SK-N-SH (cell line): ENCODE measurements around the gene CPED1. TPM values are rescaled to one million over a fixed set of nuclear protein-coding genes. Genes with fewer than 3 reads are reported as not detected.
A peak's percentile ranks its signal among the peaks of the same experiment; 100 is the strongest.

Experiments
- CTCF ChIA-PET: fragments of 300-600, 350-600 bp; formaldehyde crosslinking; extraction: SDS; loops from one replicate; lab custom pipeline; 2021; lab: Yijun Ruan, JAX
- POLR2A ChIA-PET: fragments of 350-600 bp; sonication (Branson Sonifier 250); formaldehyde crosslinking; extraction: SDS; loops from one replicate; lab custom pipeline; 2020; ENCODE audit warnings: antibody characterized with exemption, inconsistent platforms; lab: Yijun Ruan, JAX
- DNase-seq: peaks from one replicate; pipeline ENCODE4 v3.0.0; 2012
- H2AFZ ChIP-seq: fragments of 200-600 bp; sonication (generic); 2 replicates; pipeline ENCODE4 v1.8.1; 2016; ENCODE audit warnings: antibody characterized with exemption, mild to moderate bottlenecking, low read depth
- H3F3A ChIP-seq: fragments of 200-600 bp; sonication (generic); replicated peaks from 2 replicates; pipeline ENCODE3; 2016; ENCODE audit warnings: antibody characterized with exemption, mild to moderate bottlenecking; ENCODE audit not compliant: insufficient read depth
- H3K27ac ChIP-seq, 2 experiments: fragments of 200-500 bp in 1 of 2; fragments of 200-600 bp in 1 of 2; sonication (Bioruptor generic) in 1 of 2; sonication (generic), shearing (Covaris generic) in 1 of 2; 2 replicates each; pipeline versions ENCODE4 v1.5.1 to v1.6.1; 2014 to 2016; ENCODE audit warnings: low read depth in 2 of 2, inconsistent platforms in 1 of 2, low read length in 1 of 2, mild to moderate bottlenecking in 1 of 2, mixed read lengths in 1 of 2
- H3K27me3 ChIP-seq: fragments of 200-600 bp; sonication (generic), shearing (Covaris generic); 2 replicates; pipeline ENCODE4 v1.6.1; 2016; ENCODE audit warnings: mixed run types; ENCODE audit not compliant: insufficient read depth
- H3K36me3 ChIP-seq, 2 experiments: fragments of 200-500 bp in 1 of 2; fragments of 200-600 bp in 1 of 2; sonication (Bioruptor generic) in 1 of 2; sonication (generic) in 1 of 2; replicated peaks in 1 of 2; 2 replicates each; pipeline versions ENCODE3 to v1.5.1; 2014 to 2016; ENCODE audit warnings: low read length in 1 of 2, mild to moderate bottlenecking in 1 of 2; ENCODE audit not compliant: insufficient read depth in 2 of 2, control insufficient read depth in 1 of 2
- H3K4me1 ChIP-seq, 2 experiments: fragments of 200-500 bp in 1 of 2; fragments of 200-600 bp in 1 of 2; sonication (Bioruptor generic) in 1 of 2; sonication (generic), shearing (Covaris generic) in 1 of 2; 2 replicates each; pipeline versions ENCODE4 v1.5.1 to v1.6.1; 2014 to 2016; ENCODE audit warnings: low read depth in 1 of 2, low read length in 1 of 2, mixed run types in 1 of 2; ENCODE audit not compliant: insufficient read depth in 2 of 2, control insufficient read depth in 1 of 2
- H3K4me2 ChIP-seq: fragments of 200-600 bp; sonication (generic), shearing (Covaris generic); 2 replicates; pipeline ENCODE4 v1.6.1; 2017; ENCODE audit warnings: mixed run types
- H3K4me3 ChIP-seq, 2 experiments: fragments of 200-500 bp in 1 of 2; fragments of 200-600 bp in 1 of 2; sonication (Bioruptor generic) in 1 of 2; sonication (generic), shearing (Covaris generic) in 1 of 2; 2 replicates each; pipeline versions ENCODE4 v1.5.1 to v1.8.1; 2014 to 2016; ENCODE audit warnings: low read depth in 2 of 2, inconsistent platforms in 1 of 2, low read length in 1 of 2, mild to moderate bottlenecking in 1 of 2, mixed read lengths in 1 of 2, moderate library complexity in 1 of 2
- H3K79me2 ChIP-seq: fragments of 200-600 bp; sonication (generic); 2 replicates; pipeline ENCODE4 v1.8.1; 2017; ENCODE audit warnings: mild to moderate bottlenecking; ENCODE audit not compliant: insufficient read depth
- H3K9ac ChIP-seq: fragments of 200-600 bp; sonication (generic); 2 replicates; pipeline ENCODE4 v1.6.1; 2017; ENCODE audit warnings: mixed run types
- H3K9me2 ChIP-seq: fragments of 200-600 bp; sonication (generic); 2 replicates; pipeline ENCODE4 v1.6.1; 2017; ENCODE audit warnings: mixed run types
- H3K9me3 ChIP-seq: fragments of 200-600 bp; sonication (generic); 2 replicates; pipeline ENCODE4 v1.6.1; 2017; ENCODE audit warnings: mixed run types, mild to moderate bottlenecking, moderate library complexity
- H4K20me1 ChIP-seq: fragments of 200-600 bp; sonication (generic); 2 replicates; pipeline ENCODE4 v1.6.1; 2017; ENCODE audit warnings: mild to moderate bottlenecking, mixed run types; ENCODE audit not compliant: insufficient read depth
- CHD2 ChIP-seq: fragments of 150-350 bp; IDR thresholded peaks from 2 replicates; pipeline ENCODE4 v1.6.1; 2018; ENCODE audit warnings: low read length; ENCODE audit not compliant: partially characterized antibody
- ELF1 ChIP-seq: IDR thresholded peaks from 2 replicates; pipeline ENCODE4 v1.4.0; 2012
- EP300 ChIP-seq, 2 experiments: IDR thresholded peaks; 2 replicates each; pipeline versions ENCODE4 v1.4.0 to v1.6.1; 2012; ENCODE audit warnings: borderline replicate concordance in 1 of 2, low read depth in 1 of 2, low read length in 1 of 2
- EZH2phosphoT487 ChIP-seq: fragments of 200-600 bp; sonication (generic); IDR thresholded peaks from 2 replicates; pipeline ENCODE4 v1.6.1; 2017; ENCODE audit warnings: low read depth, mixed run types, mild to moderate bottlenecking, antibody characterized with exemption, moderate library complexity, borderline replicate concordance
- FOSL2 ChIP-seq: IDR thresholded peaks from 2 replicates; pipeline ENCODE4 v1.4.0; 2012; ENCODE audit warnings: low read depth, mild to moderate bottlenecking, moderate library complexity, borderline replicate concordance
- FOXM1 ChIP-seq: IDR thresholded peaks from 2 replicates; pipeline ENCODE4 v1.4.0; 2012; ENCODE audit warnings: low read depth, mild to moderate bottlenecking
- GATA2 ChIP-seq: sonication (generic); formaldehyde crosslinking; IDR thresholded peaks from 2 replicates; pipeline ENCODE4 v1.5.0; 2020; ENCODE audit warnings: mild to moderate bottlenecking, missing genetic modification reagents
- IRF3 ChIP-seq: fragments of 150-350 bp; IDR thresholded peaks from 2 replicates; pipeline ENCODE4 v1.6.1; 2016; ENCODE audit warnings: mild to moderate bottlenecking, low read depth, low read length
- JUND ChIP-seq: IDR thresholded peaks from 2 replicates; pipeline ENCODE4 v1.4.0; 2012
- MEF2A ChIP-seq: IDR thresholded peaks from 2 replicates; pipeline ENCODE4 v1.4.0; 2012; ENCODE audit warnings: low read depth, borderline replicate concordance
- MXI1 ChIP-seq: IDR thresholded peaks from 2 replicates; pipeline ENCODE4 v1.6.1; 2012; ENCODE audit warnings: mild to moderate bottlenecking, low read depth, low read length, improper control_type of control experiment
- NRF1 ChIP-seq: IDR thresholded peaks from 2 replicates; pipeline ENCODE4 v1.6.1; 2012; ENCODE audit warnings: low read depth, mild to moderate bottlenecking, low read length
- PBX3 ChIP-seq: IDR thresholded peaks from 2 replicates; pipeline ENCODE4; 2012
- RCOR1 ChIP-seq: fragments of 150-350 bp; IDR thresholded peaks from 2 replicates; pipeline ENCODE4 v1.6.1; 2017; ENCODE audit warnings: antibody characterized with exemption, low read length
- RFX5 ChIP-seq: IDR thresholded peaks from 2 replicates; pipeline ENCODE4 v1.6.1; 2012; ENCODE audit warnings: mild to moderate bottlenecking, improper control_type of control experiment, low read length
- RXRA ChIP-seq: IDR thresholded peaks from 2 replicates; pipeline ENCODE4 v1.4.0; 2012; ENCODE audit warnings: low read depth, mild to moderate bottlenecking, borderline replicate concordance
- SMC3 ChIP-seq: IDR thresholded peaks from 2 replicates; pipeline ENCODE4 v1.6.1; 2012; ENCODE audit warnings: low read depth, low read length, improper control_type of control experiment
- TAF1 ChIP-seq: IDR thresholded peaks from 2 replicates; pipeline ENCODE4 v1.6.1; 2012; ENCODE audit warnings: low read depth, mild to moderate bottlenecking, low read length, moderate library complexity, borderline replicate concordance
- TCF12 ChIP-seq: IDR thresholded peaks from 2 replicates; pipeline ENCODE4 v1.4.0; 2012
- TEAD4 ChIP-seq: IDR thresholded peaks from 2 replicates; pipeline ENCODE4 v1.4.0; 2012; ENCODE audit warnings: mild to moderate bottlenecking, borderline replicate concordance; ENCODE audit not compliant: insufficient read depth
- USF2 ChIP-seq: fragments of 150-350 bp; IDR thresholded peaks from 2 replicates; pipeline ENCODE4 v1.6.1; 2017; ENCODE audit warnings: antibody characterized with exemption, low read length, low read depth, borderline replicate concordance
- YY1 ChIP-seq: IDR thresholded peaks from 2 replicates; pipeline ENCODE4 v1.4.0; 2012; ENCODE audit warnings: low read depth, mild to moderate bottlenecking
- WGBS: methylation state at CpG from one replicate; pipeline ENCODE4 v1.1.6; 2017; ENCODE audit warnings: low lambda C conversion rate; 5-methylcytosine and 5-hydroxymethylcytosine counted together
- polyA plus RNA-seq, 3 experiments: library from polyadenylated mRNA; depleted of rRNA; stranded (reverse); fragments of >200 nt; gene quantifications; 2 replicates each; pipeline ENCODE4 v1.2.3, GENCODE V29; 2012

CPED1 gene
- polyA plus RNA-seq, 1 of the 3 experiments (the other 2 are of a cell fraction) = 4.4 TPM

GRCh38 chr7:121166916-121167315 lies 178.4 kb downstream of the CPED1 start:
- H4K20me1 ChIP-seq = no peaks in the 10 kb centered on the region
- H3K79me2 ChIP-seq = no peaks in the 10 kb centered on the region
- no peak overlapping the region for H3K9ac ChIP-seq
- H3K27ac ChIP-seq = peak overlapping the region in 1 of 2 experiments; percentile 85; a peak in 2 of 4 replicates
- H3K9me3 ChIP-seq = no peaks in the 10 kb centered on the region
- DNase-seq = peak; percentile 33
- ChIA-PET CTCF (interaction anchor here (1.0 to 1.4 kb wide), 2 partner anchors 9 to 170 kb away, joined by 3 to 4 read pairs; no protein-coding TSS in a partner anchor), POLR2A (no interaction called here)
- no peaks in the 10 kb centered on the region for H3K36me3 ChIP-seq
- peaks cover 5% of the 10 kb centered on the region for H3F3A ChIP-seq
- H3K27me3 ChIP-seq = no peaks in the 10 kb centered on the region
- WGBS = 54% methylated on average over 3 of the region's 3 CpGs
- H3K9me2 ChIP-seq = no peaks in the 10 kb centered on the region
- no peak overlapping the region for H2AFZ ChIP-seq
- H3K4me2 ChIP-seq = no peak overlapping the region
- peak; percentile 31; the same call in 1 of the 2 replicates for TF ChIP-seq RCOR1
- TF ChIP-seq EP300 (IDR thresholded peaks at IDR 0.05; ENCODE audit: borderline replicate concordance in 1 of 2, low read depth in 1 of 2, low read length in 1 of 2) = peak in 1 of 2 experiments; percentile 15; a peak in 1 of 4 replicates
- no peak for TF ChIP-seq IRF3
- no peak for TF ChIP-seq FOSL2
- no peak for TF ChIP-seq MXI1
- peak; percentile 47 for TF ChIP-seq CHD2
- no peak for TF ChIP-seq ELF1
- TF ChIP-seq GATA2 (CRISPR knock-in tag) = peak; percentile 54
- TF ChIP-seq, all 33 proteins: peak for 4
- Histone ChIP-seq H3K4me3 (no peak overlapping the region), H3K4me1 (peaks cover 0 to 18% of the 10 kb centered on the region in 2 experiments; a peak in 2 of 4 replicates)

- Histone ChIP-seq H2AFZ (no peak overlapping the region), H4K20me1 (no peaks in the 10 kb centered on the region), H3K79me2 (no peaks in the 10 kb centered on the region), H3F3A (peaks cover 5% of the 10 kb centered on the region), H3K4me2 (no peak overlapping the region), H3K4me3 (no peak overlapping the region), H3K4me1 (peaks cover 0 to 16% of the 10 kb centered on the region in 2 experiments; a peak in 2 of 4 replicates), H3K9me2 (no peaks in the 10 kb centered on the region), H3K36me3 (no peaks in the 10 kb centered on the region), H3K9me3 (no peaks in the 10 kb centered on the region), H3K27me3 (no peaks in the 10 kb centered on the region), H3K9ac (no peak overlapping the region), H3K27ac (no peak overlapping the region)
- 84% methylated on average over 9 of the region's 9 CpGs for WGBS
- TF ChIP-seq JUND (no peak), TCF12 (no peak), MEF2A (no peak), NRF1 (no peak), YY1 (no peak), USF2 (no peak), SMC3 (no peak), TEAD4 (no peak), RXRA (no peak), FOXM1 (no peak), EZH2phosphoT487 (no peak), MXI1 (no peak), TAF1 (no peak), PBX3 (no peak), ELF1 (no peak), RFX5 (no peak)
- CTCF ChIA-PET = no interaction called here
- no peak for DNase-seq
- POLR2A ChIA-PET = no interaction called here
Observed at GRCh38 chr7:121167971-121168370, 179.5 kb downstream of the CPED1 start.
